Measurements from ENCODE around the gene SCYGR7. TPM values are rescaled to one million over a fixed set of nuclear protein-coding genes. Genes with fewer than 3 reads are reported as not detected.

The SCYGR7 gene
- not detected for total RNA-seq

DNA sequence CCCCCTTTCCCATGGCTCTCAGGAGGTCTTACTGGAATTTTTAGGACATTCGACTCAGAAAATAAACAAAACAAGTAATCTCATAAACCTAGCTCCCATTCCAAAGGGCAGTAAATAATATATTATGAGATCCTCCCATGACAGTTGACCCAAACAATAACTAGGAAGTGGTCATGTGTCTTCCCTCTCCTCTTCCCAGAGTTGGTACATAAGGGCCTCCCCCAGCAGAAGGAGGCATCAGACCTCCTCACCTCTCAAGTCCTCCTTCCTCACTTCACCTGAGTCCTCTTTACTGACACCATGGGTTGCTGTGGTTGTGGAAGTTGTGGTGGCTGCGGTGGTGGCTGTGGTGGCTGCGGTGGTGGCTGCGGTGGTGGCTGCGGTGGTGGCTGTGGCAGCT is at the start of gene SCYGR7:
Gene SCYGR7 (plus strand): TSS at position 301 of the 400 bp plus-strand sequence. CDS start 0 bp downstream, at position 301.
- H3K4me3 ChIP-seq = no peak within 1 kb of the TSS
- no peaks in the 10 kb centered on the region for H3K9me3 ChIP-seq
- no peaks in the 10 kb centered on the region for H3K36me3 ChIP-seq
- TF ChIP-seq EP300 (IDR thresholded peaks at IDR 0.05) (no peak), POLR2A (IDR thresholded peaks at IDR 0.05) (no peak), CTCF (IDR thresholded peaks at IDR 0.05) (no peak), POLR2AphosphoS5 (IDR thresholded peaks at IDR 0.05) (no peak)
- 64 to 77% methylated on average over 1 to 2 of the region's 5 CpGs for WGBS, 2 donors (ENCODE audit: low coverage in 1 of 2)
- H3K27me3 ChIP-seq = peaks cover 4% of the 10 kb centered on the region
- H3K27ac ChIP-seq = no peak within 1 kb of the TSS
- no peak for ATAC-seq
- no peaks in the 10 kb centered on the region for H3K4me1 ChIP-seq

DNA sequence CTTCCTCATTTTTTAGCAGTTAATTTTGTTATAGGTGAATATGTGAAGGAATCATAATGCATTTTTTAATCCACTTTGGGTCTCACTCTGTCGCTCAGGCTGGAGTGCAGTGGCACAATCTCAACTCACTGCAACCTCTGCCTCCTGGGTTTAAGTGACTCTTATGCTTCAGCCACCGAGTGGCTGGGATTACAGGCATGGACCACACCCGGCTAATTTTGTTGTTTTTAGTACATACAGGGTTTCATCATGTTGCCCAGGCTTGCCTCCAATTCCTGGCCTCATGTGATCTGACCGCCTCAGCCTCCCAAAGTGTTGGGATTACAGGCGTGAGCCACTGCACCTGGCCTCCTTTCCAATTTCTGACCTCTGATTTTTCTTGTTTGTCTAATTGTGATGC is 43.9 kb upstream of the SCYGR7 start:
- Histone ChIP-seq H3K4me1 (no peaks in the 10 kb centered on the region), H3K4me3 (no peak overlapping the region), H3K9me3 (no peaks in the 10 kb centered on the region), H3K27me3 (no peaks in the 10 kb centered on the region), H3K27ac (no peak overlapping the region), H3K36me3 (no peaks in the 10 kb centered on the region)
- ATAC-seq = no peak
- TF ChIP-seq POLR2A (IDR thresholded peaks at IDR 0.05) (no peak), EP300 (IDR thresholded peaks at IDR 0.05) (no peak), CTCF (IDR thresholded peaks at IDR 0.05) (no peak), POLR2AphosphoS5 (IDR thresholded peaks at IDR 0.05) (no peak)
- WGBS, 2 donors (ENCODE audit: low coverage in 1 of 2) = 73 to 77% methylated on average over 5 of the region's 5 CpGs

GRCh38 chr2:227687189-227687588 is 40.9 kb upstream of the SCYGR7 start:
- no peak overlapping the region for H3K4me3 ChIP-seq
- H3K9me3 ChIP-seq = no peaks in the 10 kb centered on the region
- H3K27me3 ChIP-seq = no peaks in the 10 kb centered on the region
- TF ChIP-seq POLR2AphosphoS5 (IDR thresholded peaks at IDR 0.05) = no peak
- no peak for TF ChIP-seq EP300 (IDR thresholded peaks at IDR 0.05)
- no peaks in the 10 kb centered on the region for H3K36me3 ChIP-seq
- H3K4me1 ChIP-seq = no peaks in the 10 kb centered on the region
- ATAC-seq = no peak
- 72 to 73% methylated on average over 3 of the region's 3 CpGs for WGBS, 2 donors (ENCODE audit: low coverage in 1 of 2)
- no peak overlapping the region for H3K27ac ChIP-seq

- Histone ChIP-seq H3K27ac (no peak overlapping the region), H3K4me1 (no peaks in the 10 kb centered on the region), H3K9me3 (peaks cover 0 to 2% (median 0%) of the 10 kb centered on the region in 3 donors), H3K36me3 (no peaks in the 10 kb centered on the region), H3K27me3 (no peaks in the 10 kb centered on the region), H3K4me3 (no peak overlapping the region)
- TF ChIP-seq EP300 (IDR thresholded peaks at IDR 0.05) = no peak
- TF ChIP-seq POLR2AphosphoS5 (IDR thresholded peaks at IDR 0.05) = no peak
- TF ChIP-seq CTCF (IDR thresholded peaks at IDR 0.05) = no peak
- no peak for TF ChIP-seq POLR2A (IDR thresholded peaks at IDR 0.05)
- 59 to 62% methylated on average over 2 of the region's 2 CpGs for WGBS, 2 donors (ENCODE audit: low coverage in 1 of 2)
- no peak for ATAC-seq
Observed at GRCh38 chr2:227696990-227697679, 31.0 kb upstream of the SCYGR7 start.

DNA sequence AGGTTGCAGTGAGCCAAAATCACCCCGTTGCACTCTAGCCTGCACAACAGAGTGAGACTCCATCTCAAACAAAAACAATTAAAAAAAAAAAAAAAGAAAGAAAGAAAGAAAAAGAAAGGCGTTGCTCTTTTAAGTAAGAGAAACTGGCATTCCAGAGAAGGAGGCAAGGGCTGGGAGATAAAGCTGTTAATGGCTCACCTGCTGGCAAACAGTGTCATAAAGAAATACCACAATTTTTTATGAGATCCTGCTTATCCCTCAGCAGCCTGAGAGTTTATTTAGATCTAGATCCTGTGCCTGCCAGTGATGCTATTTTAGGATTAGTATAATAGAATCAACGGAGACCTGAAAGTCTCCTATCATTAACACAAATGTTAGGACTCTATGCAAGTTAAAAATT is 26.6 kb upstream of the SCYGR7 start:
- WGBS, 2 donors (ENCODE audit: low coverage in 1 of 2) = 40 to 73% methylated on average over 1 to 3 of the region's 3 CpGs

More for the DNA sequence above, 26.6 kb upstream of the SCYGR7 start:
- no peak overlapping the region for H3K4me3 ChIP-seq
- ATAC-seq = no peak
- no peaks in the 10 kb centered on the region for H3K36me3 ChIP-seq
- TF ChIP-seq POLR2A (IDR thresholded peaks at IDR 0.05) (no peak), CTCF (IDR thresholded peaks at IDR 0.05) (no peak), EP300 (IDR thresholded peaks at IDR 0.05) (no peak), POLR2AphosphoS5 (IDR thresholded peaks at IDR 0.05) (no peak)
- peaks cover 0 to 8% (median 0%) of the 10 kb centered on the region in 3 donors for H3K9me3 ChIP-seq
- H3K27ac ChIP-seq = no peak overlapping the region
- H3K4me1 ChIP-seq = no peaks in the 10 kb centered on the region
- H3K27me3 ChIP-seq = no peaks in the 10 kb centered on the region

Measured in gastroesophageal sphincter (tissue), 4 donors.